ENCODE results near the gene KIF26B. TPM values are rescaled to one million over a fixed set of nuclear protein-coding genes. Genes with fewer than 3 reads are reported as not detected.

KIF26B gene
- total RNA-seq, 1 experiment from 2014 or later: 1.2 TPM

DNA sequence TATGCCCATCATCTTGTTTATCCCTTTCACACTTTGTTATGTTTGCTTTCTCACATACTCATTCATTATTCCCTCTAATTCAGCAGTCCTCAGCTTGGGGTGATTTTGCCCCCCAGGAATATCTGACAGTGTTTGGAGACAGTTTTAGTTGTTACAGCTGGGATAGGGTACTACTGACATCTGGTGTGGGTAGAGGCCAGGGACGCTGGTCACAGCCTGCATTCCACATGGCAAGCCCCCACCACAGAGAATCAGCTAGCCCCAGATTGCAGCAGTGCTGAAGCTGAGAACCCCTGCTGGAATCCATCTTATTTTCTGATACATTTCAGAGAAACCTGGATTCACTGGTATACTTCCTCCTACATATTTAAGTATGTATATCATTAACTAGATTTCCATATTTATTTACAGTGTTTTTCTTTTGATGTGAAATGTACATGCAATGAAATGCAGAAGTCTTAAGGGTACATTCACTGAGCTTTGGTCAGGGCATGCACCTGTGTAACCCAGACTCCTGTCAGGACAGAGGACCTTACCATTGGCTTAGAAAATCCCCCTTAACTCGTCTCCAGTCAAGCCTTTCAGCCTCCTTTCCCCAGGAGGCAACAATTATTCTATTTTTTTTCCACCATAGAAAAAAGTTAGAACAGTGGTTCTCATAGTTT lies 68.3 kb downstream of the KIF26B start:
- TF ChIP-seq, protein P1, sequence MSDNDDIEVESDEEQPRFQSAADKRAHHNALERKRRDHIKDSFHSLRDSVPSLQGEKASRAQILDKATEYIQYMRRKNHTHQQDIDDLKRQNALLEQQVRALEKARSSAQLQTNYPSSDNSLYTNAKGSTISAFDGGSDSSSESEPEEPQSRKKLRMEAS (CRISPR knock-in tag; IDR thresholded peaks at IDR 0.05): no peak
- TF ChIP-seq CREB1 (CRISPR knock-in tag; IDR thresholded peaks at IDR 0.05): no peak
- TF ChIP-seq ZBTB21 (CRISPR knock-in tag; IDR thresholded peaks at IDR 0.05; ENCODE audit: borderline replicate concordance): no peak
- TF ChIP-seq ESRRA (CRISPR knock-in tag; IDR thresholded peaks at IDR 0.05; ENCODE audit: borderline replicate concordance): no peak
- TF ChIP-seq, protein P2, sequence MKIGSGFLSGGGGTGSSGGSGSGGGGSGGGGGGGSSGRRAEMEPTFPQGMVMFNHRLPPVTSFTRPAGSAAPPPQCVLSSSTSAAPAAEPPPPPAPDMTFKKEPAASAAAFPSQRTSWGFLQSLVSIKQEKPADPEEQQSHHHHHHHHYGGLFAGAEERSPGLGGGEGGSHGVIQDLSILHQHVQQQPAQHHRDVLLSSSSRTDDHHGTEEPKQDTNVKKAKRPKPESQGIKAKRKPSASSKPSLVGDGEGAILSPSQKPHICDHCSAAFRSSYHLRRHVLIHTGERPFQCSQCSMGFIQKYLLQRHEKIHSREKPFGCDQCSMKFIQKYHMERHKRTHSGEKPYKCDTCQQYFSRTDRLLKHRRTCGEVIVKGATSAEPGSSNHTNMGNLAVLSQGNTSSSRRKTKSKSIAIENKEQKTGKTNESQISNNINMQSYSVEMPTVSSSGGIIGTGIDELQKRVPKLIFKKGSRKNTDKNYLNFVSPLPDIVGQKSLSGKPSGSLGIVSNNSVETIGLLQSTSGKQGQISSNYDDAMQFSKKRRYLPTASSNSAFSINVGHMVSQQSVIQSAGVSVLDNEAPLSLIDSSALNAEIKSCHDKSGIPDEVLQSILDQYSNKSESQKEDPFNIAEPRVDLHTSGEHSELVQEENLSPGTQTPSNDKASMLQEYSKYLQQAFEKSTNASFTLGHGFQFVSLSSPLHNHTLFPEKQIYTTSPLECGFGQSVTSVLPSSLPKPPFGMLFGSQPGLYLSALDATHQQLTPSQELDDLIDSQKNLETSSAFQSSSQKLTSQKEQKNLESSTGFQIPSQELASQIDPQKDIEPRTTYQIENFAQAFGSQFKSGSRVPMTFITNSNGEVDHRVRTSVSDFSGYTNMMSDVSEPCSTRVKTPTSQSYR (CRISPR knock-in tag; IDR thresholded peaks at IDR 0.05): no peak
- TF ChIP-seq, protein P3, sequence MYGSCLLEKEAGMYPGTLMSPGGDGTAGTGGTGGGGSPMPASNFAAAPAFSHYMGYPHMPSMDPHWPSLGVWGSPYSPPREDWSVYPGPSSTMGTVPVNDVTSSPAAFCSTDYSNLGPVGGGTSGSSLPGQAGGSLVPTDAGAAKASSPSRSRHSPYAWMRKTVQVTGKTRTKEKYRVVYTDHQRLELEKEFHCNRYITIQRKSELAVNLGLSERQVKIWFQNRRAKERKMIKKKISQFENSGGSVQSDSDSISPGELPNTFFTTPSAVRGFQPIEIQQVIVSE (CRISPR knock-in tag; IDR thresholded peaks at IDR 0.05; ENCODE audit: borderline replicate concordance): no peak
- no peak for TF ChIP-seq GTF2I (CRISPR knock-in tag; conservative IDR thresholded peaks at IDR 0.05)
- no peak for TF ChIP-seq ZNF423 (CRISPR knock-in tag; IDR thresholded peaks at IDR 0.05)
- TF ChIP-seq, protein P4, sequence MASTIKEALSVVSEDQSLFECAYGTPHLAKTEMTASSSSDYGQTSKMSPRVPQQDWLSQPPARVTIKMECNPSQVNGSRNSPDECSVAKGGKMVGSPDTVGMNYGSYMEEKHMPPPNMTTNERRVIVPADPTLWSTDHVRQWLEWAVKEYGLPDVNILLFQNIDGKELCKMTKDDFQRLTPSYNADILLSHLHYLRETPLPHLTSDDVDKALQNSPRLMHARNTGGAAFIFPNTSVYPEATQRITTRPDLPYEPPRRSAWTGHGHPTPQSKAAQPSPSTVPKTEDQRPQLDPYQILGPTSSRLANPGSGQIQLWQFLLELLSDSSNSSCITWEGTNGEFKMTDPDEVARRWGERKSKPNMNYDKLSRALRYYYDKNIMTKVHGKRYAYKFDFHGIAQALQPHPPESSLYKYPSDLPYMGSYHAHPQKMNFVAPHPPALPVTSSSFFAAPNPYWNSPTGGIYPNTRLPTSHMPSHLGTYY (CRISPR knock-in tag; IDR thresholded peaks at IDR 0.05): no peak
- TF ChIP-seq, protein P5, sequence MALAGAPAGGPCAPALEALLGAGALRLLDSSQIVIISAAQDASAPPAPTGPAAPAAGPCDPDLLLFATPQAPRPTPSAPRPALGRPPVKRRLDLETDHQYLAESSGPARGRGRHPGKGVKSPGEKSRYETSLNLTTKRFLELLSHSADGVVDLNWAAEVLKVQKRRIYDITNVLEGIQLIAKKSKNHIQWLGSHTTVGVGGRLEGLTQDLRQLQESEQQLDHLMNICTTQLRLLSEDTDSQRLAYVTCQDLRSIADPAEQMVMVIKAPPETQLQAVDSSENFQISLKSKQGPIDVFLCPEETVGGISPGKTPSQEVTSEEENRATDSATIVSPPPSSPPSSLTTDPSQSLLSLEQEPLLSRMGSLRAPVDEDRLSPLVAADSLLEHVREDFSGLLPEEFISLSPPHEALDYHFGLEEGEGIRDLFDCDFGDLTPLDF (CRISPR knock-in tag; IDR thresholded peaks at IDR 0.05): no peak
- TF ChIP-seq, protein P6, sequence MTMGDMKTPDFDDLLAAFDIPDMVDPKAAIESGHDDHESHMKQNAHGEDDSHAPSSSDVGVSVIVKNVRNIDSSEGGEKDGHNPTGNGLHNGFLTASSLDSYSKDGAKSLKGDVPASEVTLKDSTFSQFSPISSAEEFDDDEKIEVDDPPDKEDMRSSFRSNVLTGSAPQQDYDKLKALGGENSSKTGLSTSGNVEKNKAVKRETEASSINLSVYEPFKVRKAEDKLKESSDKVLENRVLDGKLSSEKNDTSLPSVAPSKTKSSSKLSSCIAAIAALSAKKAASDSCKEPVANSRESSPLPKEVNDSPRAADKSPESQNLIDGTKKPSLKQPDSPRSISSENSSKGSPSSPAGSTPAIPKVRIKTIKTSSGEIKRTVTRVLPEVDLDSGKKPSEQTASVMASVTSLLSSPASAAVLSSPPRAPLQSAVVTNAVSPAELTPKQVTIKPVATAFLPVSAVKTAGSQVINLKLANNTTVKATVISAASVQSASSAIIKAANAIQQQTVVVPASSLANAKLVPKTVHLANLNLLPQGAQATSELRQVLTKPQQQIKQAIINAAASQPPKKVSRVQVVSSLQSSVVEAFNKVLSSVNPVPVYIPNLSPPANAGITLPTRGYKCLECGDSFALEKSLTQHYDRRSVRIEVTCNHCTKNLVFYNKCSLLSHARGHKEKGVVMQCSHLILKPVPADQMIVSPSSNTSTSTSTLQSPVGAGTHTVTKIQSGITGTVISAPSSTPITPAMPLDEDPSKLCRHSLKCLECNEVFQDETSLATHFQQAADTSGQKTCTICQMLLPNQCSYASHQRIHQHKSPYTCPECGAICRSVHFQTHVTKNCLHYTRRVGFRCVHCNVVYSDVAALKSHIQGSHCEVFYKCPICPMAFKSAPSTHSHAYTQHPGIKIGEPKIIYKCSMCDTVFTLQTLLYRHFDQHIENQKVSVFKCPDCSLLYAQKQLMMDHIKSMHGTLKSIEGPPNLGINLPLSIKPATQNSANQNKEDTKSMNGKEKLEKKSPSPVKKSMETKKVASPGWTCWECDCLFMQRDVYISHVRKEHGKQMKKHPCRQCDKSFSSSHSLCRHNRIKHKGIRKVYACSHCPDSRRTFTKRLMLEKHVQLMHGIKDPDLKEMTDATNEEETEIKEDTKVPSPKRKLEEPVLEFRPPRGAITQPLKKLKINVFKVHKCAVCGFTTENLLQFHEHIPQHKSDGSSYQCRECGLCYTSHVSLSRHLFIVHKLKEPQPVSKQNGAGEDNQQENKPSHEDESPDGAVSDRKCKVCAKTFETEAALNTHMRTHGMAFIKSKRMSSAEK (CRISPR knock-in tag; IDR thresholded peaks at IDR 0.05; ENCODE audit: borderline replicate concordance): no peak
- Mint-ChIP-seq H3K36me3 (no peaks in the 10 kb centered on the region), H3K27ac (no peak overlapping the region), H3K27me3 (ENCODE audit: low read depth) (no peaks in the 10 kb centered on the region), H3K4me3 (no peak overlapping the region), H3K9me3 (no peaks in the 10 kb centered on the region), H3K4me1 (peaks cover 15% of the 10 kb centered on the region)
- ATAC-seq (no peak), DNase-seq (ENCODE audit: low spot score) (no peak)
- ChIA-PET POLR2A (no interaction called here), CTCF (interaction anchor here (0.6 to 0.9 kb wide), 3 partner anchors 67 to 84 kb away, joined by 3 to 5 read pairs (median 3); no protein-coding TSS in a partner anchor)
